Stimulated activated CD4-positive, alpha-beta T cell treated with anti-CD3 and anti-CD28 coated beads, TNF-alpha, amount 100 ng/mL, for 4 hours (primary cell): ENCODE measurements around the gene PTPN2.

ENCODE experiments used
- DNase-seq, 3 experiments: peaks; one replicate each; pipeline ENCODE4 v3.0.0-alpha.2; 2020; ENCODE audit warnings: low read depth in 3 of 3

The PTPN2 gene

GRCh38 chr18:12857991-12858544 lies 26.0 kb downstream of the PTPN2 start:
- no peak for DNase-seq

GRCh38 chr18:12857215-12857905 lies 26.7 kb downstream of the PTPN2 start:
- peak in 1 of 3 experiments; percentile 8 for DNase-seq

GRCh38 chr18:12855916-12856315 lies 28.1 kb downstream of the PTPN2 start:
- DNase-seq, result no peak

- no peak for DNase-seq
Measured at GRCh38 chr18:12852566-12853315, 31.3 kb downstream of the PTPN2 start.

GRCh38 chr18:12851716-12852115 lies 32.3 kb downstream of the PTPN2 start:
- no peak for DNase-seq

GRCh38 chr18:12849548-12849947 lies 34.5 kb downstream of the PTPN2 start:
- DNase-seq, result no peak

GRCh38 chr18:12848405-12848804 lies 35.6 kb downstream of the PTPN2 start:
- DNase-seq, result no peak

GRCh38 chr18:12844391-12844790 lies 39.6 kb downstream of the PTPN2 start:
- DNase-seq, result no peak

- DNase-seq, result no peak
Measured at GRCh38 chr18:12843420-12844350, 40.4 kb downstream of the PTPN2 start.

- no peak for DNase-seq
Measured at GRCh38 chr18:12842459-12843380, 41.3 kb downstream of the PTPN2 start.

- no peak for DNase-seq
Measured at GRCh38 chr18:12841070-12841469, 43.0 kb downstream of the PTPN2 start.

GRCh38 chr18:12840382-12840781 lies 43.7 kb downstream of the PTPN2 start:
- no peak for DNase-seq

- peak in 1 of 3 experiments; percentile 21 for DNase-seq
Measured at GRCh38 chr18:12839526-12840196, 44.4 kb downstream of the PTPN2 start.

- DNase-seq, result no peak
Measured at GRCh38 chr18:12839057-12839525, 44.9 kb downstream of the PTPN2 start.

- no peak for DNase-seq
Measured at GRCh38 chr18:12838178-12838634, 45.8 kb downstream of the PTPN2 start.

- no peak for DNase-seq
Measured at GRCh38 chr18:12837747-12838146, 46.3 kb downstream of the PTPN2 start.

GRCh38 chr18:12836551-12836950 lies 47.5 kb downstream of the PTPN2 start:
- DNase-seq, result no peak

GRCh38 chr18:12828116-12829051 lies 55.7 kb downstream of the PTPN2 start:
- no peak for DNase-seq

GRCh38 chr18:12827588-12827987 lies 56.4 kb downstream of the PTPN2 start:
- no peak for DNase-seq
